B cell (primary cell): ENCODE results near the gene PLIN5.

Experiments
- EZH2 ChIP-seq: IDR thresholded peaks from 2 replicates; pipeline ENCODE4 v1.6.1; 2012; ENCODE audit warnings: borderline replicate concordance, low read depth, mild to moderate bottlenecking, moderate library complexity, low read length; ENCODE audit not compliant: insufficient read depth, poor library complexity, severe bottlenecking
- TF ChIP-seq, protein P1 (sequence below): fragments of 200-600 bp; IDR thresholded peaks from one replicate; pipeline ENCODE4 v1.8.0; 2022; ENCODE audit warnings: antibody characterized with exemption, mild to moderate bottlenecking

DNA sequence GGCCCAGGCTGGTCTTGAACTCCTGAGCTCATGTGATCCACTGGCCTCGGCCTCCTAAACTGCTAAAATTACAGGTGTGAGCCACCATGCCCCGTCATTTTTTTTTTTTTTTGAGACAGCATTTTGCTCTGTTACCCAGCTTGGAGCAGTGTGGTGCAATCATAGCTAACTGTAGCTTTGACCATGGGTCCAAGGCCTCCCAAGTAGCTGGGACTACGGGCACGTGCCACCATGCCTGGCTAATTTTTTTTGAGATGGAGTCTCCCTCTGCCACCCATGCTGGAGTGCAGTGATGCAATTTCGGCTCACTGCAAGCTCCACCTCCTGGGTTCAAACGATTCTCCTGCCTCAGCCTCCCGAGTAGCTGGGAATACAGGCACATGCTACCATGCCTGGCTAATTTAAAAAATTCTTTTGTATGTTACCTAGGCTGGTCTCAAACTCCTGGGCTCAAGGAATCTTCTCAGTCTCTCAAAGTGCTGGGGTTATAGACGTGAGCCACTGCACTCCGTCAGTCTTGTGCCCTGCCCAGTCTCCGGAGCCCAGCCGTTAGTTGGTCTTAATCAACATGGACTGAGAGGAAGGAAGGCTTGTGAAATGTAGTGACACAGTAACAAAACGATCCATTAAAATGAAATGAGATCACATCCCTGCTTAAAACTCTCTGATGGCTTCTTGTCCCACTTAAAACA, 6.2 kb upstream of the PLIN5 start:
- TF ChIP-seq, protein P1, sequence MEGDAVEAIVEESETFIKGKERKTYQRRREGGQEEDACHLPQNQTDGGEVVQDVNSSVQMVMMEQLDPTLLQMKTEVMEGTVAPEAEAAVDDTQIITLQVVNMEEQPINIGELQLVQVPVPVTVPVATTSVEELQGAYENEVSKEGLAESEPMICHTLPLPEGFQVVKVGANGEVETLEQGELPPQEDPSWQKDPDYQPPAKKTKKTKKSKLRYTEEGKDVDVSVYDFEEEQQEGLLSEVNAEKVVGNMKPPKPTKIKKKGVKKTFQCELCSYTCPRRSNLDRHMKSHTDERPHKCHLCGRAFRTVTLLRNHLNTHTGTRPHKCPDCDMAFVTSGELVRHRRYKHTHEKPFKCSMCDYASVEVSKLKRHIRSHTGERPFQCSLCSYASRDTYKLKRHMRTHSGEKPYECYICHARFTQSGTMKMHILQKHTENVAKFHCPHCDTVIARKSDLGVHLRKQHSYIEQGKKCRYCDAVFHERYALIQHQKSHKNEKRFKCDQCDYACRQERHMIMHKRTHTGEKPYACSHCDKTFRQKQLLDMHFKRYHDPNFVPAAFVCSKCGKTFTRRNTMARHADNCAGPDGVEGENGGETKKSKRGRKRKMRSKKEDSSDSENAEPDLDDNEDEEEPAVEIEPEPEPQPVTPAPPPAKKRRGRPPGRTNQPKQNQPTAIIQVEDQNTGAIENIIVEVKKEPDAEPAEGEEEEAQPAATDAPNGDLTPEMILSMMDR, result no peak
- no peak for TF ChIP-seq EZH2
